ENCODE results near the gene DYSF.

GRCh38 chr2:71609958-71610357, 156.6 kb downstream of the DYSF start:
- TF ChIP-seq TAF1 (IDR thresholded peaks at IDR 0.05; ENCODE audit: borderline replicate concordance, insufficient read depth, low read length) = no peak
- no peak for TF ChIP-seq REST (IDR thresholded peaks at IDR 0.05; ENCODE audit: insufficient read depth in 1 of 2, low read depth in 2 of 2, low read length in 2 of 2)
- TF ChIP-seq POLR2AphosphoS5 (IDR thresholded peaks at IDR 0.05; ENCODE audit: low read depth, low read length) = no peak
- TF ChIP-seq SIN3A (IDR thresholded peaks at IDR 0.05; ENCODE audit: borderline replicate concordance, insufficient read depth, low read length) = no peak
- TF ChIP-seq FOXP2 (optimal IDR thresholded peaks at IDR 0.05; ENCODE audit: borderline replicate concordance, extremely low read depth, extremely low read length, insufficient read depth) = no peak

Measured in PFSK-1 (cell line).